ENCODE data around the gene HAPLN1.

HAPLN1 gene

GRCh38 chr5:83715236-83716065 is 5.2 kb downstream of the HAPLN1 start:
- DNase-seq, result no peak

- no peak for DNase-seq
Observed at GRCh38 chr5:83714810-83715209, 5.8 kb downstream of the HAPLN1 start.

- DNase-seq, result peak; percentile 34
Observed at GRCh38 chr5:83711982-83712601, 8.6 kb downstream of the HAPLN1 start.

- no peak for DNase-seq
Observed at GRCh38 chr5:83709973-83710372, 10.7 kb downstream of the HAPLN1 start.

GRCh38 chr5:83708170-83708569 is 12.5 kb downstream of the HAPLN1 start:
- DNase-seq, result no peak

GRCh38 chr5:83703059-83703458 is 17.6 kb downstream of the HAPLN1 start:
- DNase-seq, result no peak

- DNase-seq, result no peak
Observed at GRCh38 chr5:83701886-83702285, 18.8 kb downstream of the HAPLN1 start.

GRCh38 chr5:83689881-83690280 is 30.8 kb downstream of the HAPLN1 start:
- DNase-seq, result no peak

- no peak for DNase-seq
Observed at GRCh38 chr5:83688281-83688680, 32.4 kb downstream of the HAPLN1 start.

GRCh38 chr5:83687124-83687619 is 33.5 kb downstream of the HAPLN1 start:
- no peak for DNase-seq

- no peak for DNase-seq
Observed at GRCh38 chr5:83686251-83686650, 34.4 kb downstream of the HAPLN1 start.

- no peak for DNase-seq
Observed at GRCh38 chr5:83683836-83684235, 36.8 kb downstream of the HAPLN1 start.

- no peak for DNase-seq
Observed at GRCh38 chr5:83672646-83673045, 48.0 kb downstream of the HAPLN1 start.

- DNase-seq, result no peak
Observed at GRCh38 chr5:83672158-83672557, 48.5 kb downstream of the HAPLN1 start.

GRCh38 chr5:83665631-83666030 is 55.0 kb downstream of the HAPLN1 start:
- DNase-seq, result no peak

- DNase-seq, result no peak
Observed at GRCh38 chr5:83662558-83662957, 58.1 kb downstream of the HAPLN1 start.

GRCh38 chr5:83657807-83658525 is 62.7 kb downstream of the HAPLN1 start:
- no peak for DNase-seq

GRCh38 chr5:83654427-83654994 is 66.1 kb downstream of the HAPLN1 start:
- no peak for DNase-seq

GRCh38 chr5:83653669-83654068 is 67.0 kb downstream of the HAPLN1 start:
- DNase-seq, result no peak

GRCh38 chr5:83645936-83646335 is 74.7 kb downstream of the HAPLN1 start:
- DNase-seq, result no peak

- DNase-seq, result no peak
Observed at GRCh38 chr5:83644301-83644700, 76.4 kb downstream of the HAPLN1 start.

- DNase-seq, result no peak
Observed at GRCh38 chr5:83641946-83642345, 78.7 kb downstream of the HAPLN1 start.

- no peak for DNase-seq
Observed at GRCh38 chr5:83639911-83640310, 80.7 kb downstream of the HAPLN1 start.

All from CD4-positive, alpha-beta T cell treated with Interleukin-4 for 4 hours (primary cell).